ENCODE measurements around the gene STAT5A.

- TF ChIP-seq, protein P1, sequence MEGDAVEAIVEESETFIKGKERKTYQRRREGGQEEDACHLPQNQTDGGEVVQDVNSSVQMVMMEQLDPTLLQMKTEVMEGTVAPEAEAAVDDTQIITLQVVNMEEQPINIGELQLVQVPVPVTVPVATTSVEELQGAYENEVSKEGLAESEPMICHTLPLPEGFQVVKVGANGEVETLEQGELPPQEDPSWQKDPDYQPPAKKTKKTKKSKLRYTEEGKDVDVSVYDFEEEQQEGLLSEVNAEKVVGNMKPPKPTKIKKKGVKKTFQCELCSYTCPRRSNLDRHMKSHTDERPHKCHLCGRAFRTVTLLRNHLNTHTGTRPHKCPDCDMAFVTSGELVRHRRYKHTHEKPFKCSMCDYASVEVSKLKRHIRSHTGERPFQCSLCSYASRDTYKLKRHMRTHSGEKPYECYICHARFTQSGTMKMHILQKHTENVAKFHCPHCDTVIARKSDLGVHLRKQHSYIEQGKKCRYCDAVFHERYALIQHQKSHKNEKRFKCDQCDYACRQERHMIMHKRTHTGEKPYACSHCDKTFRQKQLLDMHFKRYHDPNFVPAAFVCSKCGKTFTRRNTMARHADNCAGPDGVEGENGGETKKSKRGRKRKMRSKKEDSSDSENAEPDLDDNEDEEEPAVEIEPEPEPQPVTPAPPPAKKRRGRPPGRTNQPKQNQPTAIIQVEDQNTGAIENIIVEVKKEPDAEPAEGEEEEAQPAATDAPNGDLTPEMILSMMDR (conservative IDR thresholded peaks at IDR 0.05; ENCODE audit: low read depth, low read length): no peak
- no peak for TF ChIP-seq EZH2 (IDR thresholded peaks at IDR 0.05; ENCODE audit: borderline replicate concordance, low read depth, low read length, poor library complexity, severe bottlenecking)
These were observed 20.1 kb upstream of the STAT5A start for GRCh38 chr17:42268236-42268635.

All from A673 (cell line).